GM11168 (cell line): Measurements from ENCODE around the gene NUDT15.

Experiments
- in situ Hi-C: fragments of 300-500 bp; cut with MboI; formaldehyde crosslinking; loops from one replicate; pipeline ENCODE4 v1.12.0; 2022; ENCODE audit warnings: low sequenced_read_pairs; ENCODE audit not compliant: unreplicated experiment

NUDT15 gene

GRCh38 chr13:48096670-48097069 is 59.1 kb downstream of the NUDT15 start:
- in situ Hi-C loops, result no loop called here
